Parathyroid adenoma (tissue), 2 donors: Measurements from ENCODE around the gene GSE1.

Experiments
- H2AFZ ChIP-seq: fragments of 300-600 bp; sonication (generic); one replicate; pipeline ENCODE4 v1.7.0; 2017; ENCODE audit warnings: antibody characterized with exemption, mild to moderate bottlenecking
- H3K27ac ChIP-seq: fragments of 300-600 bp; sonication (generic); one replicate; pipeline ENCODE4 v1.7.0; 2017
- H3K27me3 ChIP-seq: fragments of 300-600 bp; sonication (generic); one replicate; pipeline ENCODE4 v1.7.0; 2017; ENCODE audit warnings: low read length; ENCODE audit not compliant: control insufficient read depth, insufficient read depth
- H3K36me3 ChIP-seq: fragments of 300-600 bp; sonication (generic); one replicate; pipeline ENCODE4 v1.7.0; 2017; ENCODE audit warnings: low read length; ENCODE audit not compliant: control insufficient read depth, insufficient read depth
- H3K4me1 ChIP-seq: fragments of 300-600 bp; sonication (generic); one replicate; pipeline ENCODE4 v1.7.0; 2017; ENCODE audit warnings: control low read depth
- H3K4me2 ChIP-seq: fragments of 300-600 bp; sonication (generic); one replicate; pipeline ENCODE4 v1.7.0; 2017; ENCODE audit warnings: low read length
- H3K4me3 ChIP-seq: fragments of 300-600 bp; sonication (generic); one replicate; pipeline ENCODE4 v1.7.0; 2017; ENCODE audit warnings: low read depth, low read length
- H3K79me2 ChIP-seq: fragments of 300-600 bp; sonication (generic); one replicate; pipeline ENCODE4 v1.7.0; 2017; ENCODE audit warnings: control low read depth
- H3K9ac ChIP-seq: fragments of 300-600 bp; sonication (generic); one replicate; pipeline ENCODE4 v1.7.0; 2017; ENCODE audit warnings: mild to moderate bottlenecking
- H3K9me3 ChIP-seq: fragments of 300-600 bp; sonication (generic); one replicate; pipeline ENCODE4 v1.7.0; 2017; ENCODE audit warnings: low read length; ENCODE audit not compliant: control insufficient read depth
- TF ChIP-seq, protein P1 (sequence below): fragments of 300-600 bp; sonication (generic); IDR thresholded peaks from one replicate; pipeline ENCODE4 v1.7.0; 2017; ENCODE audit warnings: antibody characterized with exemption, mild to moderate bottlenecking
- donor health status: primary hyperparathyroidism.

GSE1 gene

DNA sequence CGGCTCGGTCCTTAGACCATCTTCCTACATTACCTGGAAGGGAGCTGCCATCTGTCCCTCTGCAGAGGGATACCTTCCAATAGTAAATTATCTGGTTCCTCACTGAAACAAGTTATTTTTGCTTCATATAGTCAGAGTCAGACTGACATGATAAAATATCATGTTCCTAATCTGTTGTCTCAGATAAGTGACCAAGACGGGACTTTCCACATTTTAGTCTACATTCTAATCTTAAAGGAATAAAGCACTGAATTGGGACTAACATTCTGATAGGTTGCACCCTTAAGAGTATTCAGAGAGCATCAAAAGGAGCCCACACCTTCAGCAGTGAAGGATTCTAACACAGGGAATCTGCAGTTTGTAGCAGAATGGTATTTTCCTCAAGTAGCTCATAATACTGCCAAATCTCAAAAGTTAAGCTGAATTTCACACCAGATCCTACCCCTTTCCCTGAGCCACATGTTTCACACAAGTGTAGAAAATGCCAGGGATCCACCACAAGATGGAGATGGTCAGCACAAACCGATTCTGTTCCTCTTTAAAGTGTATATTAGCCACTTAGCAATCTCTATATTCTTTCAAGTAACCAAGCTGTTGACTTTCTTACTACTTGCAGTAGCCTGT is 62.2 kb downstream of the GSE1 start:
- TF ChIP-seq, protein P1, sequence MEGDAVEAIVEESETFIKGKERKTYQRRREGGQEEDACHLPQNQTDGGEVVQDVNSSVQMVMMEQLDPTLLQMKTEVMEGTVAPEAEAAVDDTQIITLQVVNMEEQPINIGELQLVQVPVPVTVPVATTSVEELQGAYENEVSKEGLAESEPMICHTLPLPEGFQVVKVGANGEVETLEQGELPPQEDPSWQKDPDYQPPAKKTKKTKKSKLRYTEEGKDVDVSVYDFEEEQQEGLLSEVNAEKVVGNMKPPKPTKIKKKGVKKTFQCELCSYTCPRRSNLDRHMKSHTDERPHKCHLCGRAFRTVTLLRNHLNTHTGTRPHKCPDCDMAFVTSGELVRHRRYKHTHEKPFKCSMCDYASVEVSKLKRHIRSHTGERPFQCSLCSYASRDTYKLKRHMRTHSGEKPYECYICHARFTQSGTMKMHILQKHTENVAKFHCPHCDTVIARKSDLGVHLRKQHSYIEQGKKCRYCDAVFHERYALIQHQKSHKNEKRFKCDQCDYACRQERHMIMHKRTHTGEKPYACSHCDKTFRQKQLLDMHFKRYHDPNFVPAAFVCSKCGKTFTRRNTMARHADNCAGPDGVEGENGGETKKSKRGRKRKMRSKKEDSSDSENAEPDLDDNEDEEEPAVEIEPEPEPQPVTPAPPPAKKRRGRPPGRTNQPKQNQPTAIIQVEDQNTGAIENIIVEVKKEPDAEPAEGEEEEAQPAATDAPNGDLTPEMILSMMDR = peak; percentile 43
- no peaks in the 10 kb centered on the region for H3K36me3 ChIP-seq
- H3K4me3 ChIP-seq = no peak overlapping the region
- no peak overlapping the region for H3K27ac ChIP-seq
- H3K27me3 ChIP-seq = no peaks in the 10 kb centered on the region
- H3K79me2 ChIP-seq = no peaks in the 10 kb centered on the region
- no peaks in the 10 kb centered on the region for H3K9me3 ChIP-seq
- H3K4me2 ChIP-seq = no peak overlapping the region
- no peak overlapping the region for H2AFZ ChIP-seq
- H3K9ac ChIP-seq = no peak overlapping the region
- peaks cover 19% of the 10 kb centered on the region for H3K4me1 ChIP-seq

GRCh38 chr16:85676466-85676865 is 63.3 kb downstream of the GSE1 start:
- no peak overlapping the region for H3K4me2 ChIP-seq
- no peaks in the 10 kb centered on the region for H3K27me3 ChIP-seq
- no peaks in the 10 kb centered on the region for H3K79me2 ChIP-seq
- TF ChIP-seq, protein P1 = no peak
- H3K4me3 ChIP-seq = no peak overlapping the region
- H3K27ac ChIP-seq = no peak overlapping the region
- H3K9ac ChIP-seq = no peak overlapping the region
- H3K4me1 ChIP-seq = peaks cover 30% of the 10 kb centered on the region
- H3K36me3 ChIP-seq = no peaks in the 10 kb centered on the region
- no peak overlapping the region for H2AFZ ChIP-seq
- H3K9me3 ChIP-seq = no peaks in the 10 kb centered on the region

DNA sequence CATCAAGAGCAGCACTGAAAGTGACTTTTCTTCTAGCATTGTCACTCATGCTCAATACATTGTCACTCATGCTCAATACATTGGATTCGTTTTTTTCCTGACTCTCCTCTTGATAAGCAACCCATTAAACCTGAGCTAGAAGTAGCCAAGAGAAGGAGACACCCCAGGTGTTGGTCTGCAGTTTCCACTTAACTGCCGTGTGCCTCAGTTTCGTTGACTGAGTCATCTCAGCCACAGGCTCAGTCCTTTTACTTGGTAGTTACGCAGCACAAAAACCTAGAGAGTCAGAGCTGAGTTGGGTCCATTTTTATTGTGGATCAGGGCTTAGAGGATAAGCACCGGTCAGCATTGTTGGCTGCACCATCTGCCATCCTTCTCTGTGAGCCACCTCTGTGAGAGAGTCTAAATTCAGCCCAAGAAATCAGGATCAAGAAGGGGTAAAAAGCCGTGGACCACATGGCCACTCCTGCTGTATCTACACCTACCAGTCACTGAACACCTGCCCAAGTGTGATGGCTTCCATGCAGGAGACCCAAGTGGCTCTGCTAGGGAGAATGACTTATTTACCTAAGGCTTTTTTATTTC is 64.4 kb downstream of the GSE1 start:
- H2AFZ ChIP-seq = no peak overlapping the region
- H3K9ac ChIP-seq = no peak overlapping the region
- no peaks in the 10 kb centered on the region for H3K27me3 ChIP-seq
- no peak overlapping the region for H3K4me2 ChIP-seq
- TF ChIP-seq, protein P1 = no peak
- no peak overlapping the region for H3K4me3 ChIP-seq
- H3K27ac ChIP-seq = no peak overlapping the region
- H3K79me2 ChIP-seq = no peaks in the 10 kb centered on the region
- no peaks in the 10 kb centered on the region for H3K36me3 ChIP-seq
- H3K4me1 ChIP-seq = peaks cover 39% of the 10 kb centered on the region
- no peaks in the 10 kb centered on the region for H3K9me3 ChIP-seq

DNA sequence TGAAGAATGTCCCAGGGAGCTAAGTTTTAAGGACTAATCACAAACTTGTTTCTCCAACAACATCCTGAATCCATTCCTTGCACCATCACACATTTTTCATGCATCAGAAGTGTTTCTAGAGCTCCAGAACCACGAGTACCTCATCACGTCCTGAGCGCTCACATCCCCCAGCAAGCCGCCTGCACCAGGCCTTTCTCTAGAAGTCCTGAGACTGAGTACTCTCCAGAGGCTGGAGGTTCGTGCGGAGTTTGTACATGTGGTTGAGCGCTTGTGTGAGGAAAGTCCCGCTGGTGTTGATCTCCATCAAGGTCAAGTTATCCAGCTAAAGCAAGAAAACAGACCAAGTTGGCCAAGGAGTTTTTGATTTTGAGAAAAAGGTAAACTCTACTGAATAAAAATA is 64.9 kb downstream of the GSE1 start:
- Histone ChIP-seq H3K4me3 (no peak overlapping the region), H3K79me2 (no peaks in the 10 kb centered on the region), H3K36me3 (no peaks in the 10 kb centered on the region), H3K27me3 (no peaks in the 10 kb centered on the region), H3K9ac (no peak overlapping the region), H3K4me2 (no peak overlapping the region), H3K4me1 (peaks cover 43% of the 10 kb centered on the region), H3K9me3 (no peaks in the 10 kb centered on the region), H2AFZ (no peak overlapping the region), H3K27ac (no peak overlapping the region)
- TF ChIP-seq, protein P1 = no peak

GRCh38 chr16:85678821-85679220 is 65.7 kb downstream of the GSE1 start:
- Histone ChIP-seq H3K4me1 (peaks cover 51% of the 10 kb centered on the region), H3K9me3 (no peaks in the 10 kb centered on the region), H2AFZ (no peak overlapping the region), H3K4me2 (no peak overlapping the region), H3K27me3 (no peaks in the 10 kb centered on the region), H3K79me2 (no peaks in the 10 kb centered on the region), H3K36me3 (no peaks in the 10 kb centered on the region), H3K27ac (no peak overlapping the region), H3K4me3 (no peak overlapping the region), H3K9ac (no peak overlapping the region)
- TF ChIP-seq, protein P1 = no peak
